HG02763 (cell line): ENCODE data around the gene RNPC3.

ENCODE experiments used
- ATAC-seq: cut with Tn5 transposase; IDR thresholded peaks from one replicate; pipeline ENCODE4 v1.9.1; 2021; ENCODE audit warnings: mild to moderate bottlenecking, moderate library complexity; ENCODE audit not compliant: unreplicated experiment

RNPC3 gene

GRCh38 chr1:103525607-103526507, at the start of gene RNPC3:
TSS of gene RNPC3 (plus strand) at chr1:103525699. CDS start at chr1:103526071, 372 bp downstream.
- peak; percentile 84 for ATAC-seq

- no peak for ATAC-seq
Measured at GRCh38 chr1:103477101-103477500, 48.4 kb upstream of the RNPC3 start.

GRCh38 chr1:103489935-103490334, 35.6 kb upstream of the RNPC3 start:
- peak; percentile 64 for ATAC-seq

GRCh38 chr1:103492003-103492625, 33.4 kb upstream of the RNPC3 start:
- ATAC-seq, result no peak

GRCh38 chr1:103496014-103496635, 29.4 kb upstream of the RNPC3 start:
- ATAC-seq, result no peak

- ATAC-seq, result no peak
Measured at GRCh38 chr1:103497404-103497803, 28.1 kb upstream of the RNPC3 start.

- ATAC-seq, result no peak
Measured at GRCh38 chr1:103509250-103509649, 16.2 kb upstream of the RNPC3 start.

GRCh38 chr1:103513711-103514110, 11.8 kb upstream of the RNPC3 start:
- ATAC-seq, result no peak

- peak; percentile 74 for ATAC-seq
Measured at GRCh38 chr1:103514920-103515503, 10.5 kb upstream of the RNPC3 start.

GRCh38 chr1:103516283-103516682, 9.2 kb upstream of the RNPC3 start:
- no peak for ATAC-seq

- no peak for ATAC-seq
Measured at GRCh38 chr1:103516693-103517092, 8.8 kb upstream of the RNPC3 start.

GRCh38 chr1:103517380-103518047, 8.0 kb upstream of the RNPC3 start:
- ATAC-seq, result peak; percentile 78

- ATAC-seq, result no peak
Measured at GRCh38 chr1:103520822-103521221, 4.7 kb upstream of the RNPC3 start.

GRCh38 chr1:103523346-103523745, 2.2 kb upstream of the RNPC3 start:
- ATAC-seq, result no peak

GRCh38 chr1:103525114-103525606, 339 bp upstream of the RNPC3 start:
- ATAC-seq, result peak; percentile 55

GRCh38 chr1:103527331-103527730, 1.8 kb downstream of the RNPC3 start:
- ATAC-seq, result no peak

- no peak for ATAC-seq
Measured at GRCh38 chr1:103529746-103530145, 4.2 kb downstream of the RNPC3 start.

GRCh38 chr1:103538226-103538625, 12.7 kb downstream of the RNPC3 start:
- no peak for ATAC-seq

GRCh38 chr1:103541431-103541830, 15.9 kb downstream of the RNPC3 start:
- ATAC-seq, result no peak

- no peak for ATAC-seq
Measured at GRCh38 chr1:103546496-103546895, 21.0 kb downstream of the RNPC3 start.

- no peak for ATAC-seq
Measured at GRCh38 chr1:103547840-103548239, 22.3 kb downstream of the RNPC3 start.
